D341Med (cell line): Measurements from ENCODE around the gene TRMT2A.

Experiments
- DNase-seq: peaks from one replicate; pipeline ENCODE4 v3.0.0; 2012; ENCODE audit warnings: low spot score

Gene TRMT2A

DNA sequence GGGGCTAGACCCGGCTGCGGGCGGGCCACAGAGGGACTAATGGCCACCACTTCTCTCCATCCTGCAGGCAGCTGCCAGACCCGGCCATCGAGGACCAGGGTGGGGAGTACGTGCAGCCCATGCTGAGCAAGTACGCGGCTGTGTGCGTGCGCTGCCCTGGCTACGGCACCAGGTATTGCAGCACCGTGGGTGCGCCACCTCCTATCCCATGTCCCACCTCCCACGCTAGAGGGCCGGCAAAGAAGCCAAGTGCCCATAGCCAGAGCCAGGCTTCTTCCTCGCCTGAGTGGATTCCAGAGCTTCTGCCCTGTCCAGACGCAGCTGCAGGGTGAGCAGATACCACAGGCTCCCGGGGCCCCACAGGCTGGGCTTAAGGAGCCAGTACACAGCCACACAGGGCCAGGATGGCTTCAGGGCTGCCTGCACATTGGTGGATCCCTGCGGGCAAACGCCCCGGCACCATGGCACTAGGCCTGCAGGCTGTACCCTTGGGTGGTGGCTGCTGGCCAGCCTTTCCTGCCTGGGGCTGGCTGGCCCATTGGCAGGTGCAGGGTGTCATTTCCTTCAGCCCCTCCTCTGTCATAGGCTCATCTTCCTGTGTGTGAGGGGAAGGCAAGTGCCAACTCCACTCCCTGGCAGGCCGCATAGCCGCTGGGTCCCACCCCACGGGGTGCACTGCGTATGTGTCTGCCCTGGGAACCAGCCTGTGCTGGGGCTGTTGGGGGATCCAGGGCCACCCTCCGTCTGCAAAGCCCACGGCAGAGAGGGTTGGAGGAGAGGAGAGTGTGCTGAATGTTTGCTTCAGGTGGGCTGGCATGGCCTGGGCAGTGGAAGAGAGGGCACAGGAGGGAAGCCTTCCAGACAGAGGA, 53.5 kb downstream of the TRMT2A start:
- DNase-seq = no peak

DNA sequence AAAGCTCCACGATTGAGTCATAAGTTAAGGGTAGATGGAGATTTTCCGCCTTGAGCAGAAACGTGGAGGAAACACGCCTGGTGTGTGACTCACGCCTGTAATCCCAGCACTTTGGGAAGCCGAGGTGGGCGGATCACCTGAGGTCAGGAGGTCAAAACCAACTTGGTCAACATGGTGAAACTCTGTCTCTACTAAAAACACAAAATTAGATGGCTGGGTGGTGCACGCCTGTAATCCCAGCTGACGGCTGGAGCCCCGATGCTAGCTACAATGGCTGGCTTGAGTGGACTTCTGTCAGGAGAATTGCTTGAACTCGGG, 54.3 kb downstream of the TRMT2A start:
- DNase-seq = no peak

DNA sequence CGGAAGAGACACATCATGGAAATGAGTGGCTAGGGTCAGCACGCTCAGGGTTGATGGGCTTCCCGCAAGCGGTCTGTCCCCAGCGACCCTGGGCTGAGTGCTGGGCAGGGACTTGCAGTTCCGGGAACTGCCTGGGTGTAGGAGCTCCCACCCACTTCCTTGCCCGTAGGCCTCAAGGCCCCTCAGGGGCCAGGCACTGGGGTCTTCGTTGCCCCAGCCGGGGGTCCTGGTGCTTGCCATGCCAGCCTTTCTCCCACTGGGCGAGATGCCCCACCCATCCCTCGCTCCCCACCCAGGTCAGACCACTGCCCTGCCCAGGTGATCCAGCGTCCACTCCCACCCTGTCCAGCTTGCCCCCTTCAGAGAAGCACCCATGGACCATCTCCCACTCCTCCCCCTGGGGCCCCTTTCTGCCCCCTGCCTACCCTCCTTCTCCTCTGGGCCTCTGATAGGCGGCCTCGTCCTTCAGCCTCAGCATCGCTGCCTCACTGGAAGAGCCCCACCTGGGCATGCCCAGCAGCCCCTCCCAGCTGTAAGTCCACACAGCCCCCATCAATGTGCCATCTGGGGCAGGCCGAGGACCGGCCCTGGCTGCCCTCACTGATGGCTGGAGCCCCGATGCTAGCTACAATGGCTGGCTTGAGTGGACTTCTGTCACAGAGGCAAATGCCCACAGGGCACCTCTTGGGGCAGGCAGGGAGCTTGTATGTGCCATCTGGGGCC, 54.8 kb downstream of the TRMT2A start:
- no peak for DNase-seq
